NCI-H2171 (cell line): ENCODE data around the gene MAPKAPK2.
"Not testable (repeated sequence)": the region's sequence is repeated elsewhere in the genome, so short reads cannot be mapped to it uniquely, and the experiment has no call there.

Experiments used
- DNase-seq: peaks from one replicate; lab custom pipeline; 2025; lab: John Stamatoyannopoulos, UW

MAPKAPK2 gene

DNA sequence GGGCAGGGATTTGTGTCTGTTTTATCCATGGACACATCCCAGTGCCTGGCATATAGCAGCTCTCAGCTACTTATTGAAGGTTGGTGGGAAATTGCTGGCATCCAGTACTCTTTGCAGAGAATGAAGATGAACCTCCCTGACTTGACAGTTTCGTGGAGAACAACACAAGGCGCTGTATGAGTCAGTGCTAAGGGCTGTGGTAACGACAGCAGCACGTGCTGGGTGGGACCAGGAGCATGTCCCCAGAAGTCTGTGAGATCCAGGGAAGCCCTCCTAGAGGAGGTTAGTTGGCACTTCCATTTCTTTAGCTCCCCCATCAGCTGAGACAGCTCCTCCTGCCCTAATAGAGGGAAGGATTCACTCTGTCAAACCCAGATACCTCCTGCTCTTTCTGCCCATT lies 60.0 kb downstream of the MAPKAPK2 start:
- no peak for DNase-seq

DNA sequence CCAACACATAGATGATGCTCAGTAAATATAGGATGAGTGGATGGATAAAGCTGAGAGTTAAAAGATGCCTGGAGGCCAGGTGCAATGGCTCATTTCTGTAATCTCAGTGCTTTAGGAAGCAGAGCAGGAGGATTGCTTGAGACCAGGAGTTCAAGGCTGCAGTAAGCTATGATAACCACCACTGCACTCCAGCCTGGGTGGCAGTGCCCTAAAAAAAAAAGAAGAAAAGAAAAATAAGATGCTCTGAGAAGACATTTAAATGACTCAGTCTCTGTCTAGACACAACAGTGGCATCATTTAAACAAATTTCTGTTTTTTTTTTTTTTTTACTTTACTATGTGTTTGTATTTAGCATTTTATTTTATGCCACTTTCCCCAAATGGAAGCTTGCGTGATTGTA lies 60.6 kb downstream of the MAPKAPK2 start:
- DNase-seq: no peak

DNA sequence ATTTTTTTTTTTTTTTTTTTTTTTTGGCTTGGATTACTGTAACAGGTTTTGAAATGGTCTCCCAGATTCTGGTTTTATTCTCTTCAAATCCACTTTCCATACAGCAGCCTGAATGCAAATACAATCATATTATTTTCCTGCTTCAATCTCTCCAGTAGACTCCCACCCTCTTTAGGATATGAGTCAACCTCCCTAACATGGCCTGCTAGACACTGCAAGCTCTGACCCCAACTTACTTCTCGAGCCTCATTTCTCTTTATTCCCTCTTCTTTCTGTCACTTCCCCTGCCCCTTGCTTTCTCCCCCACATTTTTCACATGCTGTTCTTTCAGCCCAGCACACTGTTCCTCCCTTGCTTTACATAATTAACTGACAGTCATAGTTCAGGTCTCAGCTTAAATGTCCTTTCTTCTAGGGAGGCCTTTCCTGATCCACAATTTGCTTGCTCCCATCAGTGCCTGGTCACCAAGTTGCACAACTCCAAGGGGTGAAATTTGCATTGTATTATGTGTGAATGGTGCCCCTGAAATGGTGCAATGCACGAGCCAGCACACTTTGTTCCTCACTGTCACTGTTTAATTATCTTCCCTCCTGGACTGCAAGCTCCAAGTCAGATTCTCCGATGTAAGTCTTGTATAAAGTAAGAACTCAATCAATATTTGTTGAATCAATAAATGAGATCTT lies 63.8 kb downstream of the MAPKAPK2 start:
- DNase-seq: no peak

DNA sequence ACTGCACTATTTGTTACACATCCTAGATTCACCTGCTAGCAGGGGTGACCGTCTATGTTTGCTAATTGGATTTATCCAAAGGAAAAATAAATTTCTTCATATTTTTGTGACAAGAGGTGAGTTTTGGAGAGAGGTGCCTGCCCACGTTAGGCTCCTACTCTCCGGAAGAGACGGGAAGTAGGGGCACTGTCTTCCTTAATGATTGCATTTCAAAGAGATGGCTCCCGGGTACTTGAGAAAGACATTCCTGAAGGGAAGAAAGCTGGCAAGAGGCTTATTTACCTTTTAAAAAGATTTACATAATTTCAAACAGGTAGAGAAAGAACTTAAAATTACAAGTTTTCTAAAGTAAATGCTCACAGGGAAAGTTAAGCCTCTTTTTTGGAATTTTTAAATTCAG lies 67.2 kb downstream of the MAPKAPK2 start:
- DNase-seq: no peak

DNA sequence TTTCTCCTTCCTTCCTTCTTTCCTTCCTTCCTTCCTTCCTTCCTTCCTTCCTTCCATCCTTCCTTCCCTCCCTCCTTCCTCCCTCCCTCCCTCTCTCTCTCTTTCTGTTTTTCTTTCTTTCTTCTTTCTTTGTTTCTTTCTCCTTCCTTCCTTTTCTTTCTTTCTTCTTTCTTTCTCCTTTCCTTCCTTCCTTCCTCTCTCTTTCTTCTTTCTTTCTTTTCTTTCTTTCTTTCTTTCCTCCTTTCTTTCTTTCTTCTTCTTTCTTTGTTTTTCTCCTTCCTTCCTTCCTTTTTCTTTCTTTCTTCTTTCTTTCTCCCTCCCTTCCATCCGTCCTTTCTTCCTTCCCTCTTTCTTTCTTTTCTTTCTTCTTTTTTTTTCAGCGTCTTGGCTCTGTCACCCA lies 67.8 kb downstream of the MAPKAPK2 start:
- no peak for DNase-seq

DNA sequence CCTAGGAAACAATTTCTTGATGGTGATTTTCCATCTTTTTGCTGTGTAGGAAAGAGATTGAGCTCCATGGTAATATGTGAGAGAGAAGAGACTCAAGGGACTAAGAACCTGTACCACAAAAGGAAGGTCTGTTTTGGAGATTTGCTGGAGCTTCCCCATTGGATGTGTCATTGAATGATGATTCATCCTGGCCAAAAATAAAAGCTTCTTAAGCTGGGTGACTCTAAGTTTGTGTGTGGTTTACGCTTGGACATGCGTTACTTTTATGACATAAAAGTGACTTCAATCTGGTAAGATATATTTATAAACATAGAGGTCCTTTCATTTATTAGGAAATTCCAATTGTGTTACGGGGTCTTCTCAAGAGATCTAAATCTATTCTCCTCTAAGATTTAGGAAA lies 68.4 kb downstream of the MAPKAPK2 start:
- DNase-seq: no peak

DNA sequence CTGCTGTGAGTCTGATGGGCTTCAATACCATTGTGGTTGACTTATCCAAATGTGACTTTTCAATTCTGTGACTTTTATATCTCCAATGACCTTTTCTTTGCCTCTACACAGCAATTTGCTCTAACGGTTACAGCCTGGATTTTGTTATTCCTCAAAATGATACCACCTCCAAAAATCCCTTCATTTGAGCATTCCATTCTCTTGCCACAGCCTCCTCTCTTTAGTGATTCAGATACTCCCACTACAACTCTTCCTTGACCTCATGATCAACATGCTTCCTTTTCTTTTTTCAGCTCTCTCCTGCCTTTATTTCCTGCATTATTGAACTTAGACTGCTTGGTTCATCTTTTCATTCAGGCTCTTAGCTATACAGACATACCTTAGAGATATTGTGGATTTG lies 69.3 kb downstream of the MAPKAPK2 start:
- no peak for DNase-seq

DNA sequence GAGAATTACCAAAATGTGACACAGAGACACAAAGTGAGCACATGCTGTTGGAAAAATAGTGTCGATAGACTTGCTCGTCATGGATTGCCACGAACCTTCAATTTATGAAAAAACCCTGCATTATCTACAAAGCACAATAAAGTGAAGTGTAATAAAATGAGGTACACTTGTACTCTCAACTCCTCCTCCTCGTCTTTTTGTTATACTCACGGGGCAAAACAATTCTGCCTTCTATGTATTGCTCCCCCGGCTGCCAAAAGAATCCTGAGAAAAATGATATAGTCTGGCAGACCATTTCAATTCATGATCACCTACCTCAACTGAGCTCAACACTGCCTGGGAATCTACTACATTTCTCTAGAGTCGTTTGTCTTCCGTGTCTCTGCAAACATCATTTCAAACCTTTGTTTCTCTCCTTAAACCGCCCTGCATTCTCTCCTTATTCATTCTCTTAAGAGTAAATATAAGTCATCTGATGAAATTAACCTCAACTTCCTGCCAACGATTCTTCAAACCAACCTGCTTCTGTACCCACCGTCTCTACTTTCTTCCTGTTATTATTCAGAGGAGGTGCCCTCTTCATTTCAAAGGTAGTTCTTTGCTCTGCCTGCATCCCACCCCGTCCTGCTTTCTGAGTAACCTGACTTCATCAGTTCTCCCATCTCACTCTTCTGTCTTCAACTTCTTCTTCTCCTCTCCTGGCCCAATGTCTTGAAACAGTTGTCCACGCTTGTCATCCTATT lies 73.0 kb downstream of the MAPKAPK2 start:
- DNase-seq: no peak

DNA sequence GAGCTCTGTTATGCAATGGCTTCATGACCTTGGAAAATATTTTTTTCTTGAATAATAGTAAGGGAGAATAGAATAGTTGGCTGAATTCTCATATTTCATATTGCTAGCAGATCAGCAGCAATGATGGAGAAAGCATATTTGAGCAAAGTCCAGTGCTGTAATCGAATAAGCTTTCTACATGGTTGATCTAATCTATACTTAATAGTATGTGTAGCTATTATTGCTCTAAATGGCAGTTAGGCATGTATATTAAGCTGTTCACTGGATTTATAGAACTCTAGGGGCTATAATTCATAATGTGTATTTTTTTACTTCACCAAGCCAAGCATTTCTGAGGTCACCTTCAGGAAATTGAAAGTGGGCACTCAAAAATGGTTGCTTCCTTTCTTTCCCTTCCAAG lies 75.9 kb downstream of the MAPKAPK2 start:
- no peak for DNase-seq

DNA sequence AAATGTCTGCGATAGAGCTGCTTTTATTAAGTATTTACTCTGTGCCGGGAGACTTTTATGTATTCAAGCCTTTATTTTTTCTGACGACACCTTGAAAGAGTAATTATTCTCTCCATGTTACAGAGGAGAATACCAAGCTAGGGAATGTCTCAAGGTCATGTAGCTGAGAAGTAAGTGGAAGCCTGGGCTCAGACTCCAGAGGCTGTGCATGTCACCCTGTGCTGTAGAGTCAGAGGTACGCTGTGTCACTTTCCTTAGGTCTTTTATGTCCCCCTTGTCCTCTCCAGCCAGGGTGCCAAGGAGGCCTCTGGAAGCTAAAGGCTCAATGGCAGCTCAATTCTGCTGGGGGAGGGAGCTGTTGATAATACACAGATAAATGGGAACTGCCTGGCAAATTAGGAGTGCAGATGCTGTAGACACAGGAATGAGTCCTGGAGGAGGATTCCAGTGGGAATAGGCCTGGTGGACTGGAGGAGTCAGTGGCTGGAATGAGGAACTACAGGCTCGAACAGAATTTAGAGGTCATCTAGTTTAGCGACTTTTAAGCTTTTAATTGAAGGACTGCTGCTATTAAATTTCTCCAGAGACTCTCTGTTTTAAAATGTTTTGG lies 76.6 kb downstream of the MAPKAPK2 start:
- no peak for DNase-seq

DNA sequence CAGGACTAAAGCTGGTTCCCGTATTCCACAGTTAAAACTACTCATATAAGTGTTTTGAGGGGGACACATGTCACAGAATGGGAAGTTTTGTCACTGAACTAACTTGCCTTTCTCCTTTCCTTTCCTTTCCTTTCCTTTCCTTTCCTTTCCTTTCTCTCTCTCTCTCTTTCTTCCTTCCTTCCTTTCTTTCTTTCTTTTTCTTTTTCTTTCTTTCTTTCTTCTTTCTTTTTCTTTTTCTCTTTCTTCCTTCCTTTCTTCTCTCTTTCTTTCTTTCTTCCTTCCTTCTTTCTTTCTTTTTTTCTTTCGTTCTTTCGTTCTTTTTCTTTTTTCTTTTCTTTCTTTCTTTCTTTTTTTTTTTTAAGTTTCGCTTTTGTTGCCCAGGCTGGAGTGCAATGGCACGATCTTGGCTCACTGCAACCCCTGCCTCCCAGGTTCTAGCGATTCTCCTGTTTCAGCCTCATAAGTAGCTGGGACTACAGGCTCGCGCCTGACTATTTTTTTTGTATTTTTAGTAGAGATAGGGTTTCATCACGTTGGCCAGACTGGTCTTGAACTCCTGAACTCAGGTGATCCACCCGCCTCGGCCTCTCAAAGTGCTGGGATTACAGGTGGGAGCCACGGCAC lies 78.1 kb downstream of the MAPKAPK2 start:
- DNase-seq: not testable (repeated sequence)

DNA sequence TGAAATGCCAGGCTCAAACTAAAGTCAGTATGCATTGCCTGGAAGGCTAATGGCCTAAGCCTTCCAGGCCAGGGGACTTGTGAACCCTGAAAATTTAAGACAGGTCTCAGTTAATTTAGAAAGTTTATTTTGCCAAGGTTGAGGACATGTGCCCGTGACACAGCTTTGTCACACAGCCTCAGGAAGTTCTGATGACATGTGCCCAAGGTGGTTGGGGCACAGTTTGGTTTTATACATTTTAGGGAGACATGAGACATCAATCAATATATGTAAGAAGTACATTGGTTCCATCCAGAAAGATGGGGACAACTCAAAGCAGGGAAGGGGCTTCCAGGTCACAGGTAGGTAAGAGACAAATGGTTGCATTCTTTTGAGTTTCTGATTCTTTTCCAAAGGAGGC lies 81.1 kb downstream of the MAPKAPK2 start:
- DNase-seq: not testable (repeated sequence)

DNA sequence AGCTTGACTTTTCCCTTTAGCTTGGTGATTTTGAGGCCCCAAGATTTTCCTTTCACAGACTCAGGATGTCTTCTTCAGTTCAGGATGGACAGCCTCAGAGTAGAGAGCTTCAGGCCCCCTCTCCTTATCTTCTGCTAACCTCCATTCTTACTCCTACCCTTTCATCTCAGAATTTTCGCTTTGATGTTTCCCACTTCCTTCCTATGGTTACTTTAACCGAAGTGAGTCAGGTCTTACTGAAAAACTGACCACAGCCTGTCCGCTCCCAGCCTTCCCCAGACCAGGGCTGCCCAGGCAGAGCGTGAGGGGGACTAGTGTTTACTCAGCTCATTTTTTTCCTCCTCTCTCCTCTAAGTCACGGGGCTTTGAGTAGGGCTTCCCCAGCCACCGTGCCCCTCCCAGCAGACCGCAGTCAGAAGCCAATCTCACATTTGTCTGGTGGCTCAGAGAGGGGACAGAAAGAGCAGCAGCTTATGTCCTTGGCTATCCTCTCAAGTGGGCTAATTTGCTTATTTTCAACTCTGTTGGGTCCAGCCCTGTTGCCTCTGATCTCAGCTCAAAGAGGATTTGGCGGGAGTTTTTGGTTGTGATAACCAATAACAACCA lies 81.6 kb downstream of the MAPKAPK2 start:
- DNase-seq: no peak

DNA sequence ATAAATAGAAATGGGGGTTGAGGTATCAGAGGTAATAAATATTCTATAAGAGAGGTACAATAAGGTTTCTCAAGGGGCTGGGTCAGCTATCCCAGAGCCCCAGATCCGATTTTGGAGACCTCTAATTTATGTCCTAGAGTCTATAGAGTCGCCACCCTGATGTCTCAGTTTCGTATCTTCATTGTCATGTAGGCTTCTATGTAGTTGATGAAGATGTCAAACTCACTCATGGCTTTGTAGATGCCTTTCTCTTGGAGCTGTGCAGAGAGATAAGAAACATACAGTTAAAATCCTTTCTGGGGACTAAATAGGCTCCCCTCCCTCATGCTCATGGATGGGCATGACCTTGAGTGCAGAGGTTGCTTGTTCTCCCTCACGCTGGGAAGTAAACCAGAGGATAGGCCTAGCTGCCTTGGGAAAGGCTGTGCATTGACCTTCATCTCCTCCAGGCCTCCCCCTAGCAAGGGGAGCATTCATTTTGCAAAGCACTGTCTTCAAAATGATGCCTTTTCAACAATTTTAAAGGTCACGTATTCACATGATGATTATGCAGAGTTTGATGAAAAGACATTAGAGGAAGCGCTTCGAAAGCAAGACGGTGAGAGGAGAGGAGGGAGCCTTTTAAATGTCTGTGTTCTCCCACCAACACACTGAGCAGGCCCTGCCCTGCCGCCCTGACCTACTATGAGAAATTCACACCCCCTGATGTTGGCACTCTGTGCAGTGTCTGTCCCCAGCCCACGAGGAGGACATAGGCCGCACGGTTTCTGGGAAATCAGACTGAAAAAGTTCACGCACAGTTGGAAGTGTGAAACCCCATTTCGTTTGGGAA lies 84.0 kb downstream of the MAPKAPK2 start:
- no peak for DNase-seq

DNA sequence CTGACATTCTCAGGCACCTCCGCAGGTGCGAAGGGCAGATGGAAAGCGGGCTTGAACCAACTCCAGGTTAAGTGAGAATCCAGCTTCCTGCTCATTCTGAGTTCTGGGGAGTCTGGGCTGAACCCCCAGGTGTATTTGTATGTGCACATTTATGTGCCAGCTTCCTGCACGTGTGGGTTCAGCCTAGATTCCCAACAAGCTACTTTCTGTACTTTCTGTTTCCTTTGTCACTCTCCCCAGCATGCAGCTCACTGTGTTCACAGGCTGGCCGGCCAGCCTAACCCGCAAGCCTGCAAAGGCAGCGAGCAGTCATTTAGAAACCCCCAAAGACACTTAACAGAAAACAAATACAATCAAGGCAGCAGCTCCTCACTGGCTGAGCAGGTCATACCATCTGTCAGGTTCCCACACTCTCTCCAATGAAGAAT lies 84.6 kb downstream of the MAPKAPK2 start:
- no peak for DNase-seq

DNA sequence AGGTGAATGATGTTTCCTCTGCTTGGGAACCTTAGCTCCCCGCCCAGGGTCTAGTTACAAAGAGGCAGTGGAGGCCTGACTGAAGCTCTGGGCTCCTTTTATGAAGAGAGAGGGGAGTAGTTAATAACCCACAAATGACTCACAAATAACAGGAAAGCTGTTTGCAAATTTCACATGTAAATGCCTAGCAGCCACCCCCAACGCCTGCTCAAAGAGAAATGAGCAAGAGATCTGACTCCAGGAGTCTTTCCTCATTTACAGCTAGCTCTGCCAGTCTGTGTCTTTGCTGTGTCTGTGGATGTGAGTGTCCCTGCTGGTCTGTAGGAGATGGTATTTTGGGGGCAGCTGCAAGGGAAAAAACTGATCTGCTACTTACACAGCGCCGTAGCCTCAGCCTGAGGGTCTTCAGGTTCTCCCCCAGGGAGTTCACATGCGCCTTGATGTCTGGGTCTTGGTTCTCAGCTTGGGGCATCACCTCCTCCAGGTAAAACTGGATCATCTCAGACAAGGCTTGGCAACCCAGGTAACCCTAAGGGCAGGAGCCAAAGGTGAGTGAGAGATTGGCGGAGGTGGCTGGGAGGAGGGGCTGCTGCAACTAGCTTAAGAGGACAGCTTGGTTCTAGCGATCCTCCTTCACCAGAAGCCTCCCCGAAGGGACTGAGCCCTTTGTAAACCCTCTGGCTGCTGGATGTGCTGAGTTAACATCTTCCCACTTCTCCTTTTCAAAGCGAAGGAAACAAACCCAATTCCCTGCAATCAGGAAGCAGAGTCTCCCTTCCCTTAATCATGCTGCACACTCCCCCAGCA lies 86.0 kb downstream of the MAPKAPK2 start, which contains the start of gene IL19:
Gene IL19, plus strand, starts transcription at position 243 of the 807 bp plus-strand sequence. CDS start 65,890 bp downstream, outside the sequence.
- no peak for DNase-seq

DNA sequence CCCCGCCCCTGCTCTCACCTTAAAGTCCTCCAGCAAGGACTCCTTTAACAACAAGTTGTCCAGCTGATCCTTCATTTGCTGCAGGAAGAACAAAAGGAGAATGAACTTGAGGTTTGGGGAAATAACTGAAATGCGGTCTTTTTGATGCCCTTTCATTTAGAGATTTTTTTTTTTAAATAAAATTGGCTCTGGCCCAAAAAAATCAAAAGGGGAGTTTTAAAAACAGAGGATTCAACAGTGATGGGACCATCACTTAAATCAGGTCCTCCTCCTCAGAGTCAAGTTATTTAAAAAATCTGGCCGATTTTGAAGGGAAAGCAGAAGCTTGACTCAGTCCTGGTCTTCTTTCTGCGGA lies 86.6 kb downstream of the MAPKAPK2 start:
- DNase-seq: no peak

DNA sequence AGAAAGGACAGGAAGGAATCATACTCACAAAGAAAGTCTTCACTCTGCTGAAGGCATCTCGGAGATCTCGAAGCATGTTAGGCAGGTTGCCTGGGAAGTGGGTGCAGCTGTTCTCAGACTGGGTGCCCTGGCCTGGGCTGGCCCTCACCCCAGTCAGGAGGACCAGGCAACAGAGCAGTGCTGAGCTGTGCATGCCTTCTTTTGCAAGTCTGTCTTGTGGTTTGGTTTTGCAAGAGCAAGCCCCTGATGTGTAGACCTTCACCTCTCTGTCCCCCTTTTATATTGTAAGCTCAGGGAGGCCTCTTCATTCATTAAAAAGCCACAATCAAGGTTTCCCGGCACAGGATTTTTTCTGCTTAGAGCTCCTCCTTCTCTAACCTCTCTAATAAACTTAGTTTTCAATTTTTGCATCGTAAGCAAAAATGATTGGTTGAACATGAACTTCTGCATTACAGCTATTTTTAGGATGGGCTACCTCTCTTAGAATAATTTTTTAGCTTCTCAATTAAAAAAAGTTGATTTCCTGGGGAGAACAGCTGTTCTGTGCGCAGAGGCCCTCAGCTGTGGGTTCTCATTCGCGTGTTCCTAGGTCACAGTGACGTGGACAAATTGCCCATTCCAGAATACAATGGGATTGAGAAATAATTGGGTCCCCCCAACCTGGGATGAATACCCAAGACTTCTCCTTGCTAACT lies 87.7 kb downstream of the MAPKAPK2 start, which contains the start of gene IL10:
Gene IL10, minus strand, starts transcription at position 252 of the 695 bp plus-strand sequence. Its CDS starts 59 bp downstream, at position 193.
- no peak for DNase-seq

DNA sequence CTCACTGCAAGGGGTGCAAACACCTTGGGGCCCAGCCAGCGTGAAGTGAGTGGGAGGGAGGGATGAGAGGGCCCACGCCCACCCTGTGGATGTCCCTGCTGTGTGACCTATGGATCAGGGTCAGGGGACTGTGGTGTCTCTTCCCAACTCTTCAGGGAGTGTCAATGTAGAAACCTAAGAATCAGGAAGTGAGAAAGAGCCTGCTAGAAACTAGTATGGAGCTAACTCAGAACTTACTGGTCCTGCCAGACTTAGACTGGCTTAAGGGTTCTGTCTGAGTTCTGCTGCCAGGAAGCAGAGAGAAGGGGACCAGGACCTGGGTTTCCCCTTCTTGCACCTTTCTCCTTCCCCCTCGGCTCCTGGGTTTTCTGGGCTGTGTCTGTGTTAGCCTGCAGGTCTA lies 89.4 kb downstream of the MAPKAPK2 start:
- DNase-seq: no peak

DNA sequence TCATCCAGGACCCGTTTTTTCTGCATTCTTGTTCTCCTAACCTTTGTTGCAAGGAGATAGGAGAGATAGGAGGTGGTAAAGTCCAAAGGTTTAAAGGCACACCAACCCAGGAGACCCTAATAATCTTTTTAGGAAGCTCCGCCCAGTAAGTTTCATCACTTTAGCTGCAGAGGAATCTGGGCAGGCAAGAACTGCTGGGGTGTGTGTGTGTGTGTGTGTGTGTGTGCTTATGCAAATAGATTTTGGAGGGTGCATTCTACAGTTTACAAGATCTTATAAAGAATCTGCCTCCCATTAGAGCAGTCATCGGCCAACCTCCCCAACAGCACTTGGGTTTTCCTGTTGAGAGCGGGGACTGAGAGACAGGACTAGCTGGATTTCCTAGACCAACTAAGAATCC lies 91.5 kb downstream of the MAPKAPK2 start:
- no peak for DNase-seq
